Right lobe of liver (tissue), 4 donors: ENCODE data around the gene ADPRHL1.

Experiments
- POLR2A ChIP-seq: fragments of 450-650 bp; IDR thresholded peaks from one replicate; pipeline ENCODE4 v1.6.1; 2017; ENCODE audit warnings: antibody characterized with exemption, mild to moderate bottlenecking
- TF ChIP-seq, protein P1 (sequence below), 4 donors: fragments of 200-600 bp in 3 of 4; fragments of 450-650 bp in 1 of 4; IDR thresholded peaks; one replicate each; pipeline versions ENCODE4 v1.5.1 to v1.8.0; 2016 to 2022; ENCODE audit warnings: antibody characterized with exemption in 4 of 4, mild to moderate bottlenecking in 2 of 4
- donor health status: DM: no; HTN: no; CAD: no.
- donor health status: DM: no; HTN: no; CAD: no.
- donor health status: DM: no; HTN: yes; CAD: no.

DNA sequence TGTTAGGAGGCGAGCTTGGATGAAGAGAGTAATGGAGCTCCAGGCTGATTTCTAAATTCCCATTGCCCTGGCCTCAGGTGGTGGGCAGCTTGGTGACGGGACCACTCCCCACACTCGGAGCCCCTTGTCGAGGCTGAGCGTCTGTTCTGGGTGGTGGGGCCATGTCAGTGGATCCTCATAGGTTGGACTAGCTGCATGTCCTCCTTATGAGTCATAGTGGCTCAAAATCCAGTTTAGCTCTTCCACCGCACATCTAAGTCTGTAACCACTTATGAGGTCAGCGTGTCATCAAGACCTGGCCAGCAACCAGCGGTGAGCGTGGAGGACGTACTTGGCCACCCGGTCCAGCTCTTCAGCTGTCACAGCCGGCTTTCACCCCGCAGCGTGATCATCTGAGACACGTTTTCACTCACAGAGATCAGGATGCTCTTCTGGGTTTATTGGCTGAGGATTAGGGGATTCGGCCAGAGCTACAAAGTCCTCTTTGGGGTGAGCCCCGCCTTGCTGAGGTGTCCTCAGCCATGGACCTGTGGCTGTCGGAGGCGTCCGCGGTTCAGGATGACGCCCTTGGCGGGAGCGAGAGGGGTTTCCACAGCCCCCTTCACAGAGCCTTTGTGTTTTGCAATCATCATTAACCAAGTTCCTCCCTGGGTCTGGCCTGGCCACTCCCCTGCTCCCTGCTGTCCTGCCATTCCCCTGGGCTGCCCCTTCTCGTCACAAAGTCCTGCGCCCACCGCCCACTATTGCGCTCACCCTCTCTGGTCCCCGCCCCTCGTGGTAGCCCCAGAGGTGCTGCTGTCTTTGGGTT, 41.9 kb downstream of the ADPRHL1 start:
- TF ChIP-seq, protein P1, sequence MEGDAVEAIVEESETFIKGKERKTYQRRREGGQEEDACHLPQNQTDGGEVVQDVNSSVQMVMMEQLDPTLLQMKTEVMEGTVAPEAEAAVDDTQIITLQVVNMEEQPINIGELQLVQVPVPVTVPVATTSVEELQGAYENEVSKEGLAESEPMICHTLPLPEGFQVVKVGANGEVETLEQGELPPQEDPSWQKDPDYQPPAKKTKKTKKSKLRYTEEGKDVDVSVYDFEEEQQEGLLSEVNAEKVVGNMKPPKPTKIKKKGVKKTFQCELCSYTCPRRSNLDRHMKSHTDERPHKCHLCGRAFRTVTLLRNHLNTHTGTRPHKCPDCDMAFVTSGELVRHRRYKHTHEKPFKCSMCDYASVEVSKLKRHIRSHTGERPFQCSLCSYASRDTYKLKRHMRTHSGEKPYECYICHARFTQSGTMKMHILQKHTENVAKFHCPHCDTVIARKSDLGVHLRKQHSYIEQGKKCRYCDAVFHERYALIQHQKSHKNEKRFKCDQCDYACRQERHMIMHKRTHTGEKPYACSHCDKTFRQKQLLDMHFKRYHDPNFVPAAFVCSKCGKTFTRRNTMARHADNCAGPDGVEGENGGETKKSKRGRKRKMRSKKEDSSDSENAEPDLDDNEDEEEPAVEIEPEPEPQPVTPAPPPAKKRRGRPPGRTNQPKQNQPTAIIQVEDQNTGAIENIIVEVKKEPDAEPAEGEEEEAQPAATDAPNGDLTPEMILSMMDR (IDR thresholded peaks at IDR 0.05) = no peak
- TF ChIP-seq POLR2A = no peak
